GM18867 (cell line): ENCODE measurements around the gene WWC1.

Experiments used
- ATAC-seq: cut with Tn5 transposase; IDR thresholded peaks from one replicate; pipeline ENCODE4 v1.9.1; 2021; ENCODE audit warnings: mild to moderate bottlenecking, moderate library complexity; ENCODE audit not compliant: unreplicated experiment

WWC1 gene

DNA sequence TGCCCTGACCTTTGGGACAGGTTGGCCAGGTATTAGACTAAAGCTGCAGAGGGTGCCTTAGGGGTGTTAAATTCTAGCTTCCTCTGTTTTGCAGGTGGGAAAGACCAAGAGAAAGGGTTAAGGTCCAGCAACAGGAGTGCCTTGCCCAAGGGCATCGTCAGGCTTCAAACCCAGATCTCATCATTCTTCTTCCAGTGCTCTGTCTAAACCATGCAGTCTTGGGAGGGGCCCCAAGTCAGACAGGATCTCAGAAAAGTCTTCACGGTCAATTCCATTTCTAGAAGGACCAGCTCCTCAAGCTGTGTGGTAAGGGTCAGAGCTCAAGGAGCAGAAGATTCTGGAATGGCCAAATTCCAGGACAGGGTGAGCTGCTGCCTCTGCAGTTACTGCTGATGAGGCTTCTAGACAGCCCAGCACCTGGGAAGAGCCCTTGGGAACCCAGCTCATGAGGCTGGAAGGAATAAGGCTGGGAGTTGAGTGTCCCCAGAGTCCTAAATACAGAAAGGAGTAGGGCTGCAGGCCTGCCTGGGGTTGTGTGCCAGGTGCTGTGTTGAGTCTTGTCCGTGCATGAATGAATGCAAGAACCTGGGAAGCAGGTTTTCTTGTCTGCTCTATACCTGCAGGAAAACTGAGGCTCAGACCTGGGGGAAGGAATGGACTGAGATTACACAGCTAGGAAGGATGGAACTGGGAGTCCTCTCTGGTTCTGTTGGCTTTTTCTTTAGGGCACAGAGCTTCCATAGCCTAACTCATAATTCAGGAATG lies 69.3 kb downstream of the WWC1 start:
- ATAC-seq, result no peak

DNA sequence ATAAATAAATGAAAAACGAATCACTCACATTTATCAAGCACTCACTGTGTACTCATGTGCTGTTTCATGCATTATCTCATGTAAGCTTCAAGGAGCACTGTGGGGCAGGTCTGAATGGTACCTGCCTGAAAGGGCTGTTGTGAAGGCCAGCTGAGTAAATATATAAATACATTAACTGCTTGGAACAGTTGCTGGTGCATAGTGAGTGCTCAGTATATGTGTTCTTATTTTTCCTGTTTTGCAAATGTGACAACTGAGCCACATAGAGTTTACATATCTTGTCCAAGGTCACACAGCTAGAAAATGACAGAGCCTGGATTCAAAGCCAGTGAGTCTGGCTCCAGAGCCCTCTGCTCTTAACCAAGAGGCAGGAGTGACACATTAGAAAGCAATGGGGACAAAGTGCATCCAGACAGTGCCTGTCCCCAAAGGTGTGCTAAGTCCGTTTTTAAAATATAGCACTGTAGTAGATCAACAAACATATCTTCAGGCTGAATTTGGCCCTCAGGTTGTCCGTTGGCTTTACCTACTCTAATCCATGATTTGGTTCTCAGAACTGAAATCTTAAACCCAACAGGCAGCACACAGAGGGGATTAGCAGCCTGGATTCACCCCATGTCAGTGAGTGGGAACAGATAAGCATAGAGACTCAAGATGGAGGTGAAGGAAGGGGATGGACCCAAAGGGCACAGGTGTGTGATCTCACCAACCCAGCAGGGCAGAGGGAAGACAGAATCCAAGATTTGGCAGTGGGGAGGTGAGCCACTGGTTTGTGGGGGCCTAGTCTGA lies 70.8 kb downstream of the WWC1 start:
- no peak for ATAC-seq

DNA sequence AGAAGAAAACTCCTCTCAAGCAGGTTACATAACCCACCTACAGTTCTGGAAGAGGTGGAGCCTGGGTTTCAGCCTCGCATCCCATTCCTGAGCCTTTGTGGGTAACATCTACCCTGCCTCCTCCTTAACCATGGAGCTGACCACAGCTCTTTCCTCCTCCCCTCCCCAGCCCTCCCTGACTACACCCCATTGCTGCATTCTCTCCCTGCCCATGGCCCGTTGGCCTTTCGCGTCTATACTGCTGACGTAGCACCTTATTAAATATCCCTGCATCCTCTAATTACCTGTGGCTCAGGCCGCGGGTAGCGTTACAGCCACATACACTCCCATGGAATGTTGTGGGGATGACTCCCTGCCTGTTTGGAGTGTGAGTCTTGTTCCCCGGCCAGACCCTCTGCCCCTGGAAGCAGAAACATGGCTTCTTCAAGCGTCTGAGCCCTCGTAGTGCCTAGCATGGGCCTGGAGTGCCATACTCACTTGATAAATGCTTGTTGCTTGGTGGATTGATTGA lies 72.8 kb downstream of the WWC1 start:
- ATAC-seq, result no peak

GRCh38 chr5:168364750-168365550 lies 73.5 kb downstream of the WWC1 start:
- no peak for ATAC-seq

- no peak for ATAC-seq
Measured at GRCh38 chr5:168365581-168366081, 74.2 kb downstream of the WWC1 start.

- ATAC-seq, result no peak
Measured at GRCh38 chr5:168366116-168366515, 74.7 kb downstream of the WWC1 start.

DNA sequence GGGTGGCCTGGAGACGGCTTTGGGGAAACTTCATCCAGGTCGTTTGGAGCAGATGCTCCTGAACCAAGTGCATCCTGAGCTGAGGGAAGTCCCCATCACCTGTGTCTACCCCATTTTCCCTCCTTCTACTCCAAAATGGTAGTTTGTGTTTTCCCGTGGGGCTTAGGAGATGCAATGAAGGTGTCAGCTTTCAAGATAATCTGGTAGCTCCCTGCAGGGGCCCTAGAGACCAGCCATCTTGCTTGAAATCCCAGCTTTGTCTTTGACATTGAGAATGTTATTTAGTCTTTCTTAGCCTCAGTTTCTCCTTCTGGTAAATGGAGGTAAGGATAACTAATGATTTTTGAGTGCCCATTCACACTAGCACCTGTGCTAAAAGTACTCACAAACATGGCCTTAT lies 77.4 kb downstream of the WWC1 start:
- no peak for ATAC-seq

DNA sequence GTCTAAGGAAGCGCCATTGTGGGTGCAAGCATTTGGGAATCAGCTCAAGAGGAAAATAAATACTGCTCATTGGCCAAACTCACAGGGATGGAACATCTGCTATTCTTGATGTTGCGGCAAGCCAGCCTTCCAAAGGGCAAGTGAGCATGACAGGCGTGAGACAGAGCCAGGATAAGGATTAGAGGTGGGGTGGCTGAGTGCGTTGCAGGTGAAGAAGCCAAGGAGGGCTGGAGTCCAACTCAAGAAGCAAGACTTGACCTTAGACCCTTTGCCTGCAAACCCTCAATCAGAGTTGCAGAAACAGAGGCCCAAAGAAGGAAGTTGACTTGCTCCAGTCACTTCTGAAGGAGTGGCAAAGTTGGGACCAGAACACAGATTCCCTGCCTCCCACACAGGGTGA lies 79.4 kb downstream of the WWC1 start:
- no peak for ATAC-seq

GRCh38 chr5:168372356-168372946 lies 81.0 kb downstream of the WWC1 start:
- ATAC-seq, result peak; percentile 89

- ATAC-seq, result no peak
Measured at GRCh38 chr5:168374532-168374931, 83.1 kb downstream of the WWC1 start.

DNA sequence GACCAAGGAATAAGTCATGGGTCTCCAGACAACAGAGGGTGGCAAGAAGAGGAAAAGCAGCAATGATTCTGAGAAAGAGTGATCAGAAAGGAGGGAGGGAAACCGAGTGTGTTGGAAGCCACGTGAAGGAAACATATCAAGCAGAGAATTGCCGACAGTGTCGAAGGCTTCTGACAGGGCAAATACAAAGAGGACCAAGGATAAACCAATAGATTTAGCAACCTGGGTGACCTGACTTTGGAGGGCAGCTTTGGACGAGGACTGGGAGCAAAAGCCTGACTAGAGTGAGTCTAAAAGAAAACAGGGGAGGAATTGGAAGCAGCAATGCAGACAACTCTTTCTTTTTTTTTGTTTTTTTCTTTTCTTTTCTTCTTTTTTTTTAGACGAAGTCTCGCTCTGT lies 83.8 kb downstream of the WWC1 start:
- ATAC-seq, result no peak

- peak; percentile 51 for ATAC-seq
Measured at GRCh38 chr5:168377525-168377924, 86.1 kb downstream of the WWC1 start.

DNA sequence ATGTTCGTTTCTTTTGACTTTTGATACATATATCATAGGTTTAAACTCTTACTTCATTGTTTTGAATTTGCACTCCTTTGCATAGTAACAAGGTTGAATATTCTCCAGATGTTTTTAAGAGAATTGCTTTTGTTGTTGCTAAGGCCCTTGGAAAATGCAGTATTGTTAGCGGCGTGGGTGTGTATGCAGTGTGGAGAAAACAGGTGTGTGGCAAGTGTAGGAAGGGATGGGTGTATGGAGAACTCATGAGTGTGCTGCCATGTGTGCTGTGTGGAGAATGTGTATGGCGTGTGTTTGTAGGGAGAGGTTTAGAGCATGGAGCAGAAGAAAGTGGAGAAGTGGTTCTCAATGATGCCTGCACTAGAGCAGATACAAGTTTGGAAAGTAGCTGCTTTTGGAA lies 87.3 kb downstream of the WWC1 start:
- no peak for ATAC-seq

DNA sequence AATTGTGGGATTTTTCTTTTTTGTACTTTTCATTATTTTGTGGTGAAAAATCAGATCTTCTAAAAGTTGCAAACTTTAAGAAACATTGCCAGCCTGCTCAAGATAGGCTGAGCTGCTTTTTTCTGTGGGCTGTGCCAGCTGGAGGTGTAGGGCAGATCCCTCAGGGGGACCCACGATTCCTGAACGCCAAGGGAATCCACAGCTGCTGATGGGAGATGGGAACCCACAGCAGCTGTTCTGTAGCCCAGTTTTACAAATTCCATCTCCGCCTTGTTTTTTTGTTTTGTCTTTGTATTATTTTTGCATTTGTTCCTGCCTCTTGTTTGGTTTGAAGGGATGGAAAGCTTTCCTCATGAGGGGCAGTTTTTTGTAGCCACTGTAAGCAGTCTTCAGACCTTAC lies 91.0 kb downstream of the WWC1 start:
- no peak for ATAC-seq

- no peak for ATAC-seq
Measured at GRCh38 chr5:168390491-168390890, 99.0 kb downstream of the WWC1 start.

- ATAC-seq, result no peak
Measured at GRCh38 chr5:168393773-168394172, 102.3 kb downstream of the WWC1 start.

DNA sequence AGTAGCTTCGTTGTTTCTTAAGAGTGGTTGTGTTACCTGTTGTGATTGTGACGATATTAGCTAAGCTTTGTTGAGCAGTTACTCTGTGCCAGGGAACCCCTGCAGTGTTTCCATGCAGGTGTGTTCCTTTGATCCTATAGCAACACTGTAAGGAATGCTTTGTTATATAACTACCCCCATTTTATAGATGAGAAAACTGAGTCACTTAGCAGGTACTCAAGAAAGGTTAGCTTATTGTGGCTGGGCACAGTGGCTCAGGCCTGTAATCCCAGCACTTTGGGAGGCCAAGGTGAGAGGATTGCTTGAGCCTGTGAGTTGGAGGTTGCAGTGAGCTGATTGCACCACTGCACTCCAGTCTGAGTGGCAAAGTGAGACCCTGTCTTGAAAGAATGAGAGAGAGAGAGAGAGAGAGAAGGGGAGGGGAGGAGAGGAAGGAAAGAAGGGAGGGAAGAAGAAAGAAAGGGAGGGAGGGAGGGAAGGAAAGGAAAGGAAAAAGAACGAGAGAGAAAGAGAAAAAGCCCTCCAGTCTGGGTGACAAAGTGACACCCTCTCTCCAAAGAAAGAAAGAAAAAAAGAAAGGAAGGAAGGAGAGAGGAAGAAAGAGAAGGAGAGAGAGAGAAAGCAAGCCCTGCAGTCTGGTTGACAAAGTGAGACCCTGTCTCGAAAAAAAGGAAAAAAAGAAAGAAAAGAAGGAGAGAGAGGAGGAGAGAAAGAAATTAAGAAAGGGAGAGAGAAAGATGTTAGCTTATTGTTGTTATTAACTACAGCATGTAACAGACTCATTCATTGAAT lies 109.2 kb downstream of the WWC1 start:
- no peak for ATAC-seq

GRCh38 chr5:168401226-168401625 lies 109.8 kb downstream of the WWC1 start:
- no peak for ATAC-seq

- ATAC-seq, result no peak
Measured at GRCh38 chr5:168401880-168402279, 110.4 kb downstream of the WWC1 start.

- no peak for ATAC-seq
Measured at GRCh38 chr5:168404365-168404764, 112.9 kb downstream of the WWC1 start.
